PC-3 (cell line): ENCODE measurements around the gene VPS25. TPM values are rescaled to one million over a fixed set of nuclear protein-coding genes. Genes with fewer than 3 reads are reported as not detected.

ENCODE experiments used
- ATAC-seq: fragments of 200-7000 bp; cut with Tn5 transposase; 2 replicates; pipeline ENCODE4 v1.9.1; 2020; ENCODE audit warnings: mild to moderate bottlenecking, moderate library complexity
- BruUV-seq: library from RNA; stranded (reverse); fragments of 400-500 nt; replicated peaks from 2 replicates; lab custom pipeline; 2021; lab: Mats Ljungman, UMichigan
- CTCF ChIA-PET: fragments of 300-600 bp; sonication (Branson Sonifier 250); formaldehyde crosslinking; loops from one replicate; lab custom pipeline; 2022; ENCODE audit warnings: antibody characterized with exemption; lab: Charles Lee
- POLR2A ChIA-PET: fragments of 300-600 bp; sonication (Branson Sonifier 250); formaldehyde crosslinking; loops from one replicate; lab custom pipeline; 2022; ENCODE audit warnings: antibody characterized with exemption; ENCODE audit not compliant: unreplicated experiment; lab: Charles Lee
- DNase-seq: peaks from one replicate; pipeline ENCODE4 v3.0.0-alpha.2; 2015
- H2AFZ ChIP-seq: fragments of 300-600 bp; sonication (generic); 2 replicates; pipeline ENCODE4 v1.6.0; 2016; ENCODE audit warnings: antibody characterized with exemption, low read length
- H3F3A ChIP-seq: fragments of 300-600 bp; sonication (generic); one replicate; pipeline ENCODE4 v1.6.0; 2017; ENCODE audit warnings: antibody characterized with exemption, low read length, control low read depth, mild to moderate bottlenecking; ENCODE audit not compliant: unreplicated experiment
- H3K27ac ChIP-seq: fragments of 300-600 bp; sonication (generic); 2 replicates; pipeline ENCODE4 v1.5.1; 2016; ENCODE audit warnings: mild to moderate bottlenecking, low read length
- H3K27me3 ChIP-seq: fragments of 300-600 bp; sonication (generic); 2 replicates; pipeline ENCODE4 v1.6.1; 2016; ENCODE audit warnings: low read length, mixed read lengths
- H3K36me3 ChIP-seq: fragments of 300-600 bp; sonication (generic); 2 replicates; pipeline ENCODE4 v1.6.1; 2016; ENCODE audit warnings: low read depth, mixed run types, low read length, mixed read lengths
- H3K4me1 ChIP-seq: fragments of 300-600 bp; sonication (generic); 2 replicates; pipeline ENCODE4 v1.5.1; 2016; ENCODE audit warnings: low read length; ENCODE audit not compliant: insufficient read depth
- H3K4me2 ChIP-seq: fragments of 300-600 bp; sonication (generic); 2 replicates; pipeline ENCODE4 v1.6.0; 2016; ENCODE audit warnings: low read length
- H3K4me3 ChIP-seq: fragments of 300-600 bp; sonication (generic); 2 replicates; pipeline ENCODE4 v1.5.1; 2016; ENCODE audit warnings: mild to moderate bottlenecking, low read length, mixed read lengths
- H3K79me2 ChIP-seq: fragments of 300-600 bp; sonication (generic); 2 replicates; pipeline ENCODE4 v1.6.1; 2017; ENCODE audit warnings: low read length, mixed read lengths
- H3K9ac ChIP-seq: fragments of 300-600 bp; sonication (generic); 2 replicates; pipeline ENCODE4 v1.6.0; 2016; ENCODE audit warnings: mild to moderate bottlenecking, low read length
- H3K9me2 ChIP-seq: fragments of 300-600 bp; sonication (generic); replicated peaks from 2 replicates; pipeline ENCODE4 v1.6.1; 2016; ENCODE audit warnings: mixed run types, low read length, mixed read lengths
- H3K9me3 ChIP-seq: fragments of 300-600 bp; sonication (generic); 2 replicates; pipeline ENCODE4 v1.6.1; 2016; ENCODE audit warnings: low read length, mixed read lengths
- H4K20me1 ChIP-seq: fragments of 300-600 bp; sonication (generic); 2 replicates; pipeline ENCODE4 v1.6.1; 2016; ENCODE audit warnings: low read length, mixed read lengths
- CTCF ChIP-seq: fragments of 300-600 bp; sonication (generic); conservative IDR thresholded peaks from 2 replicates; pipeline ENCODE4 v1.5.1; 2017; ENCODE audit warnings: antibody characterized with exemption, low read depth, mild to moderate bottlenecking, low read length
- EZH2 ChIP-seq: fragments of 300-600 bp; sonication (generic); IDR thresholded peaks from one replicate; pipeline ENCODE4 v1.6.1; 2017; ENCODE audit warnings: antibody characterized with exemption, mild to moderate bottlenecking, low read length; ENCODE audit not compliant: unreplicated experiment
- EZH2phosphoT487 ChIP-seq: fragments of 300-600 bp; sonication (generic); IDR thresholded peaks from 2 replicates; pipeline ENCODE4 v1.6.1; 2018; ENCODE audit warnings: mild to moderate bottlenecking, antibody characterized with exemption, low read length, borderline replicate concordance
- intact Hi-C: fragments of 100-400 bp; cut with micrococcal nuclease; formaldehyde crosslinking; loops from 2 replicates; pipeline ENCODE4 v1.9.0; 2023
- total RNA-seq: library from RNA; depleted of rRNA; stranded (reverse); fragments of >200 nt; gene quantifications from 2 replicates; pipeline ENCODE4 v1.2.3, GENCODE V29; 2014

VPS25 gene
- total RNA-seq, 1 experiment from 2014 or later: 62.0 TPM

GRCh38 chr17:42784409-42784808 lies 11.2 kb downstream of the VPS25 start:
- H4K20me1 ChIP-seq: no peaks in the 10 kb centered on the region

DNA sequence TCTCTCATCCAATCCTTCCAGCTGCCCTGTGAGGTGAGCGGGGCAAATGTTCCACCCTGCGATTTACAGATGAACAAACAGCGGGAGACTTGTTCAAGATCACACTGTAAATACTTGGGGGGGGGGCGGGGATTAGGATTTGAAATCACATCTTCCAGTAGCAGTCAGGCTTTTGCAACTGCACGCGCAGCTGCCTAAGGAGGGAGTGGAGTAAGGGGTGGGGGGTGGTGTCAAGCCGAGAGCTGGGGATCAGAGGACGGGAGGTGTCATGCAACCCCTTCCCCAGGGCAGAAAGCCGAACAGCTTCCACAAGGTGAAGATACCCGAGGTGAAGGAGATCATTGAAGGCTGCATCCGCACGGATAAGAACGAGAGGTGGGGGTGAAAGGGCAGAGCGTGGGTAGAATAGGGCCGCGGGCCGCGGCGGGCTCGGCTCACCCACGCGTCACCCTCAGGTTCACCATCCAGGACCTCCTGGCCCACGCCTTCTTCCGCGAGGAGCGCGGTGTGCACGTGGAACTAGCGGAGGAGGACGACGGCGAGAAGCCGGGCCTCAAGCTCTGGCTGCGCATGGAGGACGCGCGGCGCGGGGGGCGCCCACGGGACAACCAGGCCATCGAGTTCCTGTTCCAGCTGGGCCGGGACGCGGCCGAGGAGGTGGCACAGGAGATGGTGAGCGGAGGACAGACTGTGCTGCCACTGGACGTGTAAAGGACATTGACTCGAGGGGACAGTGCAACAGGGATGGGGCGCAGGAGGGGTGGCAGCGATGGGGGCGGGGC lies 11.8 kb downstream of the VPS25 start:
- Histone ChIP-seq H3F3A (no peaks in the 10 kb centered on the region), H3K9ac (no peak overlapping the region), H3K4me1 (peaks cover 22% of the 10 kb centered on the region), H3K4me2 (no peak overlapping the region), H3K27me3 (no peaks in the 10 kb centered on the region), H3K9me2 (no peaks in the 10 kb centered on the region), H3K36me3 (peaks cover 39% of the 10 kb centered on the region), H3K79me2 (peaks cover 54% of the 10 kb centered on the region), H4K20me1 (no peaks in the 10 kb centered on the region), H3K27ac (no peak overlapping the region), H3K9me3 (no peaks in the 10 kb centered on the region), H2AFZ (no peak overlapping the region), H3K4me3 (no peak overlapping the region)
- CTCF ChIA-PET: no interaction called here
- DNase-seq (no peak), ATAC-seq (no peak)
- no peak for TF ChIP-seq CTCF
- POLR2A ChIA-PET: no interaction called here
- BruUV-seq: no TSS peak
- intact Hi-C loops: loop anchor here (5.0 kb wide), 1 partner anchor 37 kb away; the partner anchor contains the start of gene BECN1

More at GRCh38 chr17:42784409-42784808, 11.2 kb downstream of the VPS25 start:
- ATAC-seq: no peak
- no peak overlapping the region for H3K4me3 ChIP-seq
- H3K4me1 ChIP-seq: peaks cover 28% of the 10 kb centered on the region
- peaks cover 37% of the 10 kb centered on the region for H3K36me3 ChIP-seq
- H3F3A ChIP-seq: no peaks in the 10 kb centered on the region
- intact Hi-C loops: loop anchor here (5.0 kb wide), 1 partner anchor 38 kb away; the partner anchor contains the start of gene BECN1
- TF ChIP-seq EZH2phosphoT487: no peak
- TF ChIP-seq CTCF: no peak
- TF ChIP-seq EZH2: no peak
- ChIA-PET CTCF (no interaction called here), POLR2A (no interaction called here)
- H3K79me2 ChIP-seq: peaks cover 54% of the 10 kb centered on the region
- H3K9me2 ChIP-seq: no peaks in the 10 kb centered on the region
- H3K27me3 ChIP-seq: no peaks in the 10 kb centered on the region
- H2AFZ ChIP-seq: no peak overlapping the region
- H3K9me3 ChIP-seq: no peaks in the 10 kb centered on the region
- BruUV-seq: no TSS peak
- peak overlapping the region; percentile 93 for H3K4me2 ChIP-seq
- H3K27ac ChIP-seq: no peak overlapping the region; the same call in 1 of the 2 replicates
- DNase-seq: no peak
- no peak overlapping the region for H3K9ac ChIP-seq

GRCh38 chr17:42787266-42787665 lies 14.0 kb downstream of the VPS25 start:
- TF ChIP-seq CTCF: no peak
- H4K20me1 ChIP-seq: no peaks in the 10 kb centered on the region
- H3K9me3 ChIP-seq: no peaks in the 10 kb centered on the region
- H3K4me3 ChIP-seq: no peak overlapping the region
- intact Hi-C loops: no loop called here
- BruUV-seq: no TSS peak
- peaks cover 36% of the 10 kb centered on the region for H3K79me2 ChIP-seq
- CTCF ChIA-PET: no interaction called here
- H3K27me3 ChIP-seq: no peaks in the 10 kb centered on the region
- H3K9me2 ChIP-seq: no peaks in the 10 kb centered on the region
- POLR2A ChIA-PET: interaction anchor here (0.6 kb wide), 1 partner anchor 103 kb away, joined by 3 read pairs; no protein-coding TSS in a partner anchor
- peaks cover 42% of the 10 kb centered on the region for H3K36me3 ChIP-seq
- no peak overlapping the region for H3K9ac ChIP-seq
- no peak overlapping the region for H3K4me2 ChIP-seq
- ATAC-seq: no peak
- peaks cover 20% of the 10 kb centered on the region for H3K4me1 ChIP-seq
- no peak overlapping the region for H3K27ac ChIP-seq
- no peak overlapping the region for H2AFZ ChIP-seq
- DNase-seq: no peak
- H3F3A ChIP-seq: no peaks in the 10 kb centered on the region
